Measurements from ENCODE around the gene CLIP2.
"Not testable (repeated sequence)": the region's sequence is repeated elsewhere in the genome, so short reads cannot be mapped to it uniquely, and the experiment has no call there.

CLIP2 gene

GRCh38 chr7:74403521-74404387 lies 114.5 kb downstream of the CLIP2 start:
- DNase-seq (ENCODE audit: low read depth), result no peak

- no peak for DNase-seq (ENCODE audit: low read depth)
Measured at GRCh38 chr7:74404388-74404700, 115.1 kb downstream of the CLIP2 start.

GRCh38 chr7:74404741-74405140 lies 115.5 kb downstream of the CLIP2 start:
- DNase-seq (ENCODE audit: low read depth), result no peak

GRCh38 chr7:74405191-74405898 lies 116.1 kb downstream of the CLIP2 start:
- DNase-seq (ENCODE audit: low read depth), result no peak

GRCh38 chr7:74405899-74406512 lies 116.8 kb downstream of the CLIP2 start:
- no peak for DNase-seq (ENCODE audit: low read depth)

GRCh38 chr7:74407958-74408357 lies 118.8 kb downstream of the CLIP2 start:
- no peak for DNase-seq (ENCODE audit: low read depth)

- no peak for DNase-seq (ENCODE audit: low read depth)
Measured at GRCh38 chr7:74409571-74409970, 120.4 kb downstream of the CLIP2 start.

GRCh38 chr7:74410772-74411171 lies 121.6 kb downstream of the CLIP2 start:
- DNase-seq (ENCODE audit: low read depth), result no peak

- not testable (repeated sequence) for DNase-seq (ENCODE audit: low read depth)
Measured at GRCh38 chr7:74411571-74411970, 122.4 kb downstream of the CLIP2 start.

GRCh38 chr7:74412056-74412455 lies 122.8 kb downstream of the CLIP2 start:
- DNase-seq (ENCODE audit: low read depth), result no peak

GRCh38 chr7:74412603-74413002 lies 123.4 kb downstream of the CLIP2 start:
- DNase-seq (ENCODE audit: low read depth), result no peak

- not testable (repeated sequence) for DNase-seq (ENCODE audit: low read depth)
Measured at GRCh38 chr7:74414595-74415333, 125.6 kb downstream of the CLIP2 start.

GRCh38 chr7:74417419-74417971 lies 128.3 kb downstream of the CLIP2 start:
- DNase-seq (ENCODE audit: low read depth), result peak; percentile 20

GRCh38 chr7:74418076-74418475 lies 128.9 kb downstream of the CLIP2 start:
- DNase-seq (ENCODE audit: low read depth), result no peak

- DNase-seq (ENCODE audit: low read depth), result no peak
Measured at GRCh38 chr7:74418538-74418937, 129.3 kb downstream of the CLIP2 start.

- not testable (repeated sequence) for DNase-seq (ENCODE audit: low read depth)
Measured at GRCh38 chr7:74419232-74419631, 130.0 kb downstream of the CLIP2 start.

GRCh38 chr7:74420006-74420405 lies 130.8 kb downstream of the CLIP2 start:
- DNase-seq (ENCODE audit: low read depth), result no peak

GRCh38 chr7:74424291-74424880 lies 135.2 kb downstream of the CLIP2 start:
- DNase-seq (ENCODE audit: low read depth), result no peak

- no peak for DNase-seq (ENCODE audit: low read depth)
Measured at GRCh38 chr7:74428023-74428422, 138.8 kb downstream of the CLIP2 start.

- no peak for DNase-seq (ENCODE audit: low read depth)
Measured at GRCh38 chr7:74429153-74429747, 140.0 kb downstream of the CLIP2 start.

- not testable (repeated sequence) for DNase-seq (ENCODE audit: low read depth)
Measured at GRCh38 chr7:74430409-74430808, 141.2 kb downstream of the CLIP2 start.

Measured in stimulated activated CD8-positive, alpha-beta memory T cell treated with anti-CD3 and anti-CD28 coated beads, Interleukin-15, amount 100 ng/mL, for 1 hour (primary cell).